GM18858 (cell line): ENCODE measurements around the gene FARS2.

Experiments
- ATAC-seq: cut with Tn5 transposase; IDR thresholded peaks from one replicate; pipeline ENCODE4 v1.9.1; 2021; ENCODE audit not compliant: unreplicated experiment

Gene FARS2

GRCh38 chr6:5316951-5317350 lies 55.6 kb downstream of the FARS2 start:
- ATAC-seq: no peak

DNA sequence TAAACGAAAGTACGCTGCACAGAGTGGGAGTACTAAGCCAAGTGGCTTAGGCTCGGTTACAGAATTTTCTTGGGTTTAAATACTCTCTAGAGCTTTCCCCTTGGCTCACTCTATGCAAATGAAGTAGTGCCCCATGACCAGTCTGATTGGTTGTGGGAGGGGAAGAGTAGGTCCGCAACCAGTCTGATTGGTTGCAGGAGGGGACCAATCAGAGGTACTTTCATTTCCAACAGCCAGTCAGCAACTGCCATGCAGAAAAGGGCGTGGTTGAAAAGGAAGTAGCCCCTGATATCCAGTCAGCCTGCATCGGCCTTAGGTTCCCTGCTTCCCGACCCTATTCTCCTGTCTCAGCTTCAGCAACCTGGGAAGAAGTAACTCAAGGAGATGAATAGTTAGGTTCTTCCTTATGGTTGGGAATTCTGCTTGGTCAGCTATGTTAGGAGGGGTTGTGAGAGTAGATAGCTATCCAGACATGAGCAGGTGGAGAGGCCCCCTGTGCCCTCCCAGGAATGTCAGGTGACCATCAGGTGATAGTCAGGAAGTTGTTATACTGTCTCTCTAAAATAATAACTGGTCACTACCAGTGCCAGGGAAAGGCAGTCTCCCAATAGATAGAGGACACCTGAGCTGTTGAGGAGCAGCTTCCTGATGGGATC lies 57.4 kb downstream of the FARS2 start:
- ATAC-seq: no peak

- no peak for ATAC-seq
These were observed 62.7 kb downstream of the FARS2 start for GRCh38 chr6:5323979-5324378.

DNA sequence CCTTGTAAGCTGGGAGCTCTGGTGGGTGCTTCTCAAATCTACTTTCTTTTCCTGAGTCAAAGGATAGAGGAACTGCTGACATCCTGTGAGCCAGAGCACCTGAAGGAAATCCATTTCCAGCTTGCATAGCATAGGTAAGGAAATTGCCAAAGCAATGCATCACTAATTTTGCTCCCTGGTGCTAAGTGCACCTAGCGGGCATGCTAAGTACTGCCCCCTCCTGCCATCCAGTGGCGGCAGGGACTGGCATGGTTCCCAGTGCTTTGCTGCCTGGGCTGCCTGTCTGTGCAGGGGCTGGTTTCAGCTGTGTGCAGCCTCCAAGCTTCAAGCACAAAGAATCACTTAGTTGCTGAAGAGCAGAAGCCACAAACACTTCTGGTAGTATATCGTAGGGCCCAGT lies 63.9 kb downstream of the FARS2 start:
- no peak for ATAC-seq

- ATAC-seq: no peak
These were observed 64.8 kb downstream of the FARS2 start for GRCh38 chr6:5326022-5326641.

- no peak for ATAC-seq
These were observed 67.5 kb downstream of the FARS2 start for GRCh38 chr6:5328800-5329199.

- no peak for ATAC-seq
These were observed 70.6 kb downstream of the FARS2 start for GRCh38 chr6:5331845-5332442.

DNA sequence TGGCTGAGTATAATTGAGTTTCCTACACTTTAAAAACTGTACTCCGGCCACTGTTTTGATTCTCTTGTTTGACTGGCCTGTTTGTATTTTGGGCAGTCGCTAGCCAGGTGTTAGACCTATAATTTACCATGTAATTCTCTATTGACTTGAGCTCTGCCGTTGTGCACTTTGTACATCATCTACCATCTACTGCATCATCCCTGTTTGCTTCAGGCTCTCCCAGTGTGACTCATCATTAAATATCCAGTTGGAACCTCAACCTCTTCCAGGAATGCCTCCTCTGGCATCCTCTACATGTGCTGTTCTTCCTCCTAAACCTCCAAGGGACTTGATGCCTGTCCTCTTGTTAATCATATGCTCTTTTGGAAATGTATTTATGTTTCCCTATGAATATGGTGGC lies 72.3 kb downstream of the FARS2 start:
- no peak for ATAC-seq

GRCh38 chr6:5334341-5334740 lies 73.0 kb downstream of the FARS2 start:
- no peak for ATAC-seq

GRCh38 chr6:5335020-5335419 lies 73.7 kb downstream of the FARS2 start:
- no peak for ATAC-seq

GRCh38 chr6:5337573-5337972 lies 76.3 kb downstream of the FARS2 start:
- ATAC-seq: no peak

DNA sequence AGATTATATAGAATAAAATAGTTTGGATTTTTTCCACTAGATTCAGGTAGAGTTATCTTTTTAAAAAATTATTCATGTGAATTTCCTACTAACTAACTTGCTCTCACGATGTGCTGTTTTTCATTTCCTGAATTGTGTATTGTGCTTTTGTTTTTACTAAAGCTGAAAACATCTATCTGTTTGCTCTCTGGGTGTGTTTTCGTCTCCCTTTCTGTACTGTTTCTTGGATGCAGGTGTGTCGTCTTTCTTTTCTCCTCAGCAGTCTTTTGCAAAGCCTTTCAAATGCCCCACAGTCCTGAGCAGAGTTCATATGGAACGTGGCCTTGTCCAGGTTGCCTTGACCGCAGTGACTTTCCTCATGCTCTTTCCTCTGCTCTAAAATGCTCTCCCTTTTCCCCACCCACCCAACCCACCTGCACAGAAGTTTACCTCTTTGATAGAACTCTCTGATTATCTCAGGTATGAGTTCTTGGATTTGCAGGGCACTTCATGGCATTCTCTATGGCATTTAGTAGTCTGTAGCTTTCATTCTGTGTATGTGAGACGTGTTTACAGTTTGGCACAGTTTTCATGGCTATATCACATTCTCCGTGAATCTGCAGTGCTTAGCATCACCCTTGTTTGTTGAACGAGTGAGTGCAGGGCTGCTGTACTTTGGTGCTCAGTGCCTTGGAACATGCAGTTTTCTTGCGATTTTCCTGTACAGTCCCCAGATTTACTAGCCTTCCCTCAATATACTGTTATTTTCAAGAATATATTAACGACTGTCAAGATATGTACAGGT lies 77.1 kb downstream of the FARS2 start:
- no peak for ATAC-seq

DNA sequence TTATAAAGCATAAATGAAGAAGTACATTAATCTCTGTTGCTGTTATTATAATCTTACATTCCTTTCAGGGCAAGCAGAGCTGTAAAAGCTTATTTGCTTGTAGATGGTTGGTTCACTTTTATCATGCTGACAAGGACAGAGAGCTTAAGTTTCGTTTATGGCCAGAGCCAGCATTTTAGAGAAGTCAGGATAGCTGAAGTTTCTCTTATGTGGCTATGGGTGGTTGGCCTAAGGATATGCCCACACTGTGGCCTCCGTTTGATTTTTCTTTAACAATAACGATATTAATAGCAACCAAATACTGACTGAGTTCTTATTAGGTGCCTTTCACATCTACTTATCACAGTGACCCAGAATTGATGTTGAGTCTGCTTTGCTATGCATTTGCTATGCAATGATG lies 78.5 kb downstream of the FARS2 start:
- no peak for ATAC-seq

DNA sequence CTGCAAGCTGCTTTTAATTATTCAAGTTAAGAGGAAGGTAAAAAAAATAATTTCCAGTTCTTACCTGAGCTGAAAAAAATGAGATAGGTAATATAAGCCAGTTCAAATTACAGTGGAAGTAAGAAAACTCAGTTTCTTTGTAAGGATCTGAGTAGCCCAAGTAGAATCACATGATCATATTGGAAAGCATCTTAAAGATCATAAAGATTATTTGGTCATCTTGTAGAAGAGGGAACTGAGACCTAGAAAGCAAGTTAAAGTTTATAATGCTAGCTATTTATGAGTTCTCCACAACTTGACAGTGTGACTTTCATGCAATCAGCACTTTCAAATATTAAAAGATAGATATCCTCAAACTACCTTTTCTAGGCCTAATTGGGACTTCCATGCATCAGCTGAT lies 80.5 kb downstream of the FARS2 start:
- ATAC-seq: no peak

DNA sequence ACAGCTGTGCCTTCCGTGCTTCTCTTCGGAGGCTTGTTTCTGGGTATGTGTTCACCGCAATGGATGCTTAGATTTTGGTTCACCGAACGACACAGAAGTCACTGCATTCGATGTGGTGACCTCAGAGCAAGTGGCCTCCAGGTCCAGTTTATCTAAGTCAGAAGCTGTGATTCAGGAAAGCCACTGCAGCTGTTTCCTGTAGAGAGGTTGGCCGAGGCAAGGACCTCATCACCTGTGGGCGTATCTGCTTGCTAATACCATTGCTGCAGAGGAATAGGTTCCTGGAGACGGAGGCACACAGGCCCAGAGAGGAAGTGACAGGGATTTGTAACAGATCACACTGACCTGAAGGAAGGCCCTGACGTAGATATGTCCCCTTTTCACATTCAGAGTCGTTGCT lies 82.7 kb downstream of the FARS2 start:
- ATAC-seq: no peak

DNA sequence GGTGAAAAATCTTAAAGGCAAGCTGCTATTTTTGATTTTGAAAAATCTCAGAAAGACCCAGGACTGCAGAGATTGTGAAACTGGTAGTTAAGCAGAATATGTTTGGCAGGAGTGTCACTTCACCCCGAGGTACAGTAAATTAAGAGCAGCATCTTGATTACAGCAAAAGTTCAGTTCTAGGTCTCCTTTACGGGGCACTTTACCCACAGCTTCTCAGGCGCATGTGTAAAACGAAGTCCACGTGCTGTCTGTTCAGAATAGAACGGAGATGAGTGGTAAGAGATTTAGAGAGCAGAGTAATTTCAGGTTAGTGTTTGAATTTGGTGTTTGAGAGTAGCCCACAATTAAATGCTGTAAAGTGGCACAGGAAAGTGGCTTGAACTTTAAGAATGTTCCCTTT lies 84.0 kb downstream of the FARS2 start:
- no peak for ATAC-seq

DNA sequence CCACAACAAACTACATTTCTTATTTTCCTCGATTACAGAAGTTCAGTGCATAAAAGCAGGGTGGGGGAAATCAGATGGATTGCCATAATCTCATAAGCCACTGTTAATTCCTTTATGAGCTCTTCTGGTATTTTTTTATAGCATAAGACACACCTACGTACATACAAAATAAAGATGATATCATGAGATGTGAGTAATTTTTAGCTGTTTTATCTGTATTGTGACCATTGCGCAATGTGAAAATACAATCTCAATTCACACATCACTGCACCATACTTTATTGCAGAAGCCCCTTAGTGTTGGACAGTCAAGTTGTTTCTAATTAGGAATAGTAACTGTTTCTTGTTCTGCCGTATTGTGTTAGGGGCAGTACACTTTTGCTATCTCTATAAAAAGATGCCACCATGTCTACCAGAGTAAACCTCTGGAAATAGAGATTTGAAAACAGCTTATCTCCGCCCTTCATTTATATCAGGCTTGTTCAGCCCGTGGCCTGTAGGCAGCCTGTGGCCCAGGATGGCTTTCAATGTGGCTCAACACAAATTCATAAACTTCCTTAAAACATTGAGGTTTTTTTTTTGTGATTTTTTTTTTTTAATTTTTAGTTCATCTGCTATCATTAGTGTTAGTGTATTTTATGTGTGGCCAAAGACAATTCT lies 90.4 kb downstream of the FARS2 start:
- ATAC-seq: no peak

DNA sequence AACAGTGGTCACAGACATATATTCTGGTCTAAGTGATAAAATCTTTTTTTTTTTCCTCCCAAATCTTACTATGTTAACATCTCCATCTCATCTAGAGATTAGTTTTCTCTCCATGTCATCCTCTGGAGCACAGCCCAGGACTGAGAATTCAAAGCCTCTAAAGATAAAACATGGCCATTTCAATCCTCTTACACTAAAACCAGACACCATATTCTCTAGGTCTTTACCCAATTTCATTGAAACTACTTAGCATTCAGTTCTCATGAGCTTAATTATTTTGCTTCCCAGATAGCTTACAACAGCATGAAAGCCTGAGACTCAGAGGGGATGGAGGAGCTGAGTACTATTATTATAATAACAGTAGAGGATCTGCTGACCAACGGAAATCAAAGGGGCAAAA lies 92.7 kb downstream of the FARS2 start:
- no peak for ATAC-seq

DNA sequence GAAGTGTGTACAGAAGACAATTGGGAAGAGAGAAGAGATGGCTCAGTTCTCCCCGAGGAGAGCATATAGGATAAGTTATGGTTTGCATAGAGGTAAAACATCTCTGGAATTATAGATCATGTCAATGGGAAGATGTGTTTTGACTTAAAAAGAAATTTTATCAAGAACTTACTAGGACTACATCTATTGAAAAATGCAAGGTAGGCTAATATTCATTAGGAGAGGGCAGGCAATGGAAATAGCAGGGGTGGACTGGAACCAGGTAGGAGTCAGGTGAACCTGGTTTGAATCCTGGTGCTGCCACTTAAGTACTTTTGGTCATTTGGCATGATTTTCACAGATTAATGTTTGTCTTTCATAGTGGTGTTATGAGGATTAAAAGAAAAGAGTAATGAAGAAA lies 96.2 kb downstream of the FARS2 start:
- no peak for ATAC-seq

DNA sequence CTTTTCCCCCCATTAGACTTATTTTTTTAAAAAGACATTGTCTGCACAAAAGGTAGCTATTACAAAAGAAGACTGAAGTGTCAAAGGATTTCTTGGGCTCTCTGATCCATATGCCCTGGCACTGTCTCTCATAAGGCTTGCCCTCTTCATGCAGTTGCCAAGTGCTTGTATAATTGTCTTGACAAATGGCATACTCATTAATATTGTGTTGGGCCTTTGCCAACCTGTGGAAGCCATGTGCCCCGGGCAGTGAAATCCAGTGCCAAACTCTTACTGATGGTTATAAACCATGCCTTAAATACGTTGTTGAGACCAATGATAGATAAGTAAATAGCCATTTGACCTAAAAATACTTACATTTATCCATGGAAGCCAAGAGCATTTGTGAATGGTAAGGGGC lies 98.1 kb downstream of the FARS2 start:
- ATAC-seq: no peak

GRCh38 chr6:5361396-5361795 lies 100.1 kb downstream of the FARS2 start:
- no peak for ATAC-seq
